Aorta (tissue), 5 donors: ENCODE measurements around the gene NEDD8. TPM values are rescaled to one million over a fixed set of nuclear protein-coding genes. Genes with fewer than 3 reads are reported as not detected.

ENCODE experiments used
- ATAC-seq: fragments of 200-7000 bp; cut with Tn5 transposase; one replicate; pipeline ENCODE4 v1.9.1; 2022; ENCODE audit warnings: moderate library complexity; ENCODE audit not compliant: low FRiP score
- DNase-seq, 2 donors: peaks; one replicate each; pipeline ENCODE4 v3.0.0-alpha.2; 2020
- H3K27ac ChIP-seq, 2 donors: one replicate each; pipeline ENCODE4 v1.5.1; 2013; ENCODE audit warnings: low read length in 2 of 2, mild to moderate bottlenecking in 2 of 2, moderate library complexity in 2 of 2, control low read depth in 1 of 2, inconsistent platforms in 1 of 2, low read depth in 1 of 2
- H3K27me3 ChIP-seq, 2 donors: one replicate each; pipeline ENCODE4 v1.6.1; 2013; ENCODE audit warnings: control low read depth in 1 of 2, low read length in 1 of 2, mild to moderate bottlenecking in 1 of 2, moderate library complexity in 1 of 2; ENCODE audit not compliant: insufficient read depth in 2 of 2, control insufficient read depth in 1 of 2
- H3K36me3 ChIP-seq, 2 donors: one replicate each; pipeline ENCODE4 v1.6.1; 2013; ENCODE audit warnings: control low read depth in 1 of 2, low read length in 1 of 2, mild to moderate bottlenecking in 1 of 2; ENCODE audit not compliant: insufficient read depth in 2 of 2, control insufficient read depth in 1 of 2
- H3K4me1 ChIP-seq, 2 donors: one replicate each; pipeline ENCODE4 v1.6.1; 2013; ENCODE audit warnings: low read length in 2 of 2, control low read depth in 1 of 2, mild to moderate bottlenecking in 1 of 2, moderate library complexity in 1 of 2; ENCODE audit not compliant: insufficient read depth in 2 of 2, control insufficient read depth in 1 of 2
- H3K4me3 ChIP-seq, 2 donors: one replicate each; pipeline ENCODE4 v1.5.1; 2013; ENCODE audit warnings: low read length in 2 of 2, control low read depth in 1 of 2, mild to moderate bottlenecking in 1 of 2
- H3K9me3 ChIP-seq: one replicate; pipeline ENCODE4 v1.6.1; 2013; ENCODE audit warnings: mild to moderate bottlenecking, low read length; ENCODE audit not compliant: control insufficient read depth
- WGBS, 2 donors: extraction: QIAGEN DNeasy Blood & Tissue Kit; methylation state at CpG; one replicate each; pipeline ENCODE4 v1.1.7; 2013; 5-methylcytosine and 5-hydroxymethylcytosine counted together
- intact Hi-C, 2 donors: fragments of 100-400 bp; cut with DNase I; formaldehyde crosslinking; loops; one replicate each; pipeline versions ENCODE4 v1.14.2 to v1.15.0; 2022
- polyA plus RNA-seq, 2 donors: library from polyadenylated mRNA; stranded (reverse); fragments of 200-250 nt; gene quantifications; one replicate each; pipeline ENCODE4 v1.2.3, GENCODE V29; 2013
- total RNA-seq, 2 donors: library from RNA; stranded (reverse); fragmentation: NEBNext Ultra II Directional; extraction: Animal tissue kit (Norgen Biotek cat#: 25700); gene quantifications; one replicate each; pipeline ENCODE4 v1.2.1, GENCODE V29; 2021
- donor health status: healthy with polysubstance abuse.
- donor health status: Bipolar disorder and iron deficiency.
- donor health status: DM: no; HTN: no; CAD: no.
- donor health status: DM: no; HTN: no; CAD: no.
- donor health status: DM: yes; HTN: yes; CAD: no.

NEDD8 gene
- total and polyA plus RNA-seq, 4 donors = 122 to 345 (median 172) TPM

- DNase-seq (no peak), ATAC-seq (no peak)
- no peak overlapping the region for H3K4me3 ChIP-seq
- intact Hi-C loops = loop anchor here (1.0 to 5.0 kb wide), 3 partner anchors 28 to 54 kb away; partner anchors contain the start of genes DHRS1 (in 1 of the 2), NOP9 (in 1 of the 2) and RABGGTA (in 1 of the 2)
- peaks cover 0 to 3% of the 10 kb centered on the region in 2 donors for H3K36me3 ChIP-seq
- H3K27ac ChIP-seq = peak overlapping the region; percentile 64 to 100
- WGBS, 2 donors = 69 to 70% methylated on average over 10 of the region's 10 CpGs
- peaks cover 0 to 3% of the 10 kb centered on the region in 2 donors for H3K4me1 ChIP-seq
- H3K9me3 ChIP-seq = no peaks in the 10 kb centered on the region
- H3K27me3 ChIP-seq = no peaks in the 10 kb centered on the region
Measured at GRCh38 chr14:24243336-24243836, 11.2 kb upstream of the NEDD8 start.

GRCh38 chr14:24241829-24242443 is 9.8 kb upstream of the NEDD8 start:
- WGBS, 2 donors = 0 to 1% methylated on average over 39 of the region's 39 CpGs
- intact Hi-C loops = loop anchor here (1.0 to 5.0 kb wide), 2 partner anchors 55 to 200 kb away; partner anchors contain the start of genes DHRS1 (in 1 of the 2), NOP9 (in 1 of the 2) and SDR39U1 (in 1 of the 2)

GRCh38 chr14:24240110-24240918 is 8.1 kb upstream of the NEDD8 start:
- Histone ChIP-seq H3K27me3 (no peaks in the 10 kb centered on the region), H3K27ac (no peak overlapping the region), H3K9me3 (no peaks in the 10 kb centered on the region), H3K4me3 (no peak overlapping the region), H3K4me1 (peaks cover 0 to 3% of the 10 kb centered on the region in 2 donors), H3K36me3 (peaks cover 0 to 7% of the 10 kb centered on the region in 2 donors)
- intact Hi-C loops = loop anchor here in 1 of 2 donors (5.0 kb wide), 1 partner anchor 57 kb away; the partner anchor contains the start of genes DHRS1 and NOP9
- DNase-seq (peak in 1 of 2 donors; percentile 53), ATAC-seq (no peak)
- WGBS, 2 donors = 83 to 86% methylated on average over 9 of the region's 9 CpGs

More at GRCh38 chr14:24241829-24242443, 9.8 kb upstream of the NEDD8 start:
- peaks cover 0 to 7% of the 10 kb centered on the region in 2 donors for H3K36me3 ChIP-seq
- H3K4me3 ChIP-seq = peak overlapping the region; percentile 63 to 66
- peak overlapping the region; percentile 36 to 98 for H3K27ac ChIP-seq
- DNase-seq = peak; percentile 96
- ATAC-seq = peak; percentile 97
- peaks cover 0 to 3% of the 10 kb centered on the region in 2 donors for H3K4me1 ChIP-seq
- no peaks in the 10 kb centered on the region for H3K27me3 ChIP-seq
- H3K9me3 ChIP-seq = no peaks in the 10 kb centered on the region

- intact Hi-C loops = loop anchor here in 1 of 2 donors (5.0 kb wide), 1 partner anchor 194 kb away; no protein-coding TSS in a partner anchor
- peaks cover under 1 to 3% of the 10 kb centered on the region in 2 donors for H3K4me1 ChIP-seq
Measured at GRCh38 chr14:24238527-24239037, 6.4 kb upstream of the NEDD8 start.

GRCh38 chr14:24238123-24238522 is 6.0 kb upstream of the NEDD8 start:
- no peaks in the 10 kb centered on the region for H3K27me3 ChIP-seq
- intact Hi-C loops = loop anchor here in 1 of 2 donors (5.0 kb wide), 1 partner anchor 194 kb away; no protein-coding TSS in a partner anchor
- DNase-seq = no peak
- no peak for ATAC-seq
- 76% methylated on average over 5 of the region's 5 CpGs for WGBS, 2 donors
- no peak overlapping the region for H3K4me3 ChIP-seq
- no peaks in the 10 kb centered on the region for H3K9me3 ChIP-seq
- H3K27ac ChIP-seq = no peak overlapping the region
- H3K4me1 ChIP-seq = peaks cover 3% of the 10 kb centered on the region in 2 donors
- peaks cover 0 to 7% of the 10 kb centered on the region in 2 donors for H3K36me3 ChIP-seq

More at GRCh38 chr14:24238527-24239037, 6.4 kb upstream of the NEDD8 start:
- H3K27ac ChIP-seq = no peak overlapping the region
- H3K9me3 ChIP-seq = no peaks in the 10 kb centered on the region
- H3K36me3 ChIP-seq = peaks cover 0 to 7% of the 10 kb centered on the region in 2 donors
- DNase-seq = no peak
- WGBS, 2 donors = 75 to 87% methylated on average over 5 of the region's 5 CpGs
- no peak overlapping the region for H3K4me3 ChIP-seq
- no peaks in the 10 kb centered on the region for H3K27me3 ChIP-seq
- ATAC-seq = no peak

- intact Hi-C loops = loop anchor here in 1 of 2 donors (5.0 kb wide), 1 partner anchor 195 kb away; no protein-coding TSS in a partner anchor
- WGBS, 2 donors = 88 to 91% methylated on average over 2 of the region's 2 CpGs
Measured at GRCh38 chr14:24237463-24237955, 5.3 kb upstream of the NEDD8 start.

GRCh38 chr14:24236689-24237462 is 4.7 kb upstream of the NEDD8 start:
- H3K27me3 ChIP-seq = no peaks in the 10 kb centered on the region
- WGBS, 2 donors = 88 to 92% methylated on average over 6 of the region's 6 CpGs
- H3K4me3 ChIP-seq = no peak overlapping the region
- no peak for ATAC-seq
- intact Hi-C loops = loop anchor here in 1 of 2 donors (5.0 kb wide), 1 partner anchor 195 kb away; no protein-coding TSS in a partner anchor
- DNase-seq = no peak
- H3K9me3 ChIP-seq = no peaks in the 10 kb centered on the region
- no peak overlapping the region for H3K27ac ChIP-seq
- H3K36me3 ChIP-seq = peaks cover 0 to 7% of the 10 kb centered on the region in 2 donors
- H3K4me1 ChIP-seq = peaks cover 3% of the 10 kb centered on the region in 2 donors

More at GRCh38 chr14:24237463-24237955, 5.3 kb upstream of the NEDD8 start:
- peaks cover 3% of the 10 kb centered on the region in 2 donors for H3K4me1 ChIP-seq
- no peak for DNase-seq
- H3K36me3 ChIP-seq = peaks cover 0 to 7% of the 10 kb centered on the region in 2 donors
- H3K27me3 ChIP-seq = no peaks in the 10 kb centered on the region
- H3K4me3 ChIP-seq = no peak overlapping the region
- no peak for ATAC-seq
- no peaks in the 10 kb centered on the region for H3K9me3 ChIP-seq
- H3K27ac ChIP-seq = no peak overlapping the region
